Liver (tissue), 9 donors: ENCODE data around the gene NHS. TPM values are rescaled to one million over a fixed set of nuclear protein-coding genes. Genes with fewer than 3 reads are reported as not detected.

Experiments
- DNase-seq: peaks from one replicate; pipeline ENCODE4 v3.0.0-alpha.2; 2017; ENCODE audit warnings: low spot score
- H3K27ac ChIP-seq, 2 donors: one replicate each; pipeline ENCODE4 v1.7.0; 2013; ENCODE audit warnings: inconsistent platforms in 2 of 2, low read length in 2 of 2, control low read depth in 1 of 2, low read depth in 1 of 2, mild to moderate bottlenecking in 1 of 2
- H3K27me3 ChIP-seq, 4 donors: one replicate each; pipeline versions ENCODE4 v1.6.1 to v1.7.0; 2013; ENCODE audit warnings: low read length in 3 of 4, inconsistent platforms in 1 of 4, mild to moderate bottlenecking in 1 of 4, moderate library complexity in 1 of 4; ENCODE audit not compliant: control insufficient read depth in 4 of 4, insufficient read depth in 4 of 4
- H3K36me3 ChIP-seq, 4 donors: one replicate each; pipeline versions ENCODE4 v1.6.1 to v1.7.0; 2013; ENCODE audit warnings: low read length in 3 of 4, mild to moderate bottlenecking in 3 of 4, low read depth in 1 of 4, moderate library complexity in 1 of 4; ENCODE audit not compliant: control insufficient read depth in 4 of 4, insufficient read depth in 3 of 4
- H3K4me1 ChIP-seq, 4 donors: one replicate each; pipeline versions ENCODE4 v1.6.1 to v1.7.0; 2013; ENCODE audit warnings: low read length in 3 of 4, mild to moderate bottlenecking in 3 of 4, moderate library complexity in 1 of 4; ENCODE audit not compliant: control insufficient read depth in 4 of 4, insufficient read depth in 4 of 4
- H3K4me3 ChIP-seq, 3 donors: one replicate each; pipeline versions ENCODE4 v1.6.1 to v1.7.0; 2013; ENCODE audit warnings: low read length in 3 of 3, control low read depth in 1 of 3, low read depth in 1 of 3, mild to moderate bottlenecking in 1 of 3
- H3K9ac ChIP-seq, 2 donors: one replicate each; pipeline ENCODE4 v1.7.0; 2013; ENCODE audit warnings: low read length in 2 of 2, mild to moderate bottlenecking in 2 of 2, moderate library complexity in 2 of 2, control low read depth in 1 of 2, low read depth in 1 of 2
- H3K9me3 ChIP-seq, 4 donors: one replicate each; pipeline versions ENCODE4 v1.6.1 to v1.7.0; 2013; ENCODE audit warnings: low read length in 3 of 4; ENCODE audit not compliant: control insufficient read depth in 4 of 4
- ATF3 ChIP-seq: IDR thresholded peaks from 2 replicates; pipeline ENCODE4 v1.6.1; 2016; ENCODE audit warnings: antibody characterized with exemption
- CTCF ChIP-seq: fragments of 150-350 bp; IDR thresholded peaks from 2 replicates; pipeline ENCODE4 v1.5.1; 2017; ENCODE audit warnings: improper control_type of control experiment, low read depth, low read length; ENCODE audit not compliant: missing input control
- EGR1 ChIP-seq, 2 donors: IDR thresholded peaks; 2 replicates each; pipeline ENCODE4 v1.6.1; 2016 to 2018; ENCODE audit warnings: antibody characterized with exemption in 2 of 2, low read depth in 2 of 2
- FOXA1 ChIP-seq: IDR thresholded peaks from 2 replicates; pipeline ENCODE4 v1.6.1; 2016; ENCODE audit warnings: antibody characterized with exemption
- FOXA2 ChIP-seq: IDR thresholded peaks from 2 replicates; pipeline ENCODE4 v1.6.1; 2016; ENCODE audit warnings: antibody characterized with exemption
- HNF4A ChIP-seq, 2 donors: conservative IDR thresholded peaks; 2 replicates each; pipeline ENCODE4 v1.6.1; 2016; ENCODE audit warnings: antibody characterized with exemption in 2 of 2, mild to moderate bottlenecking in 2 of 2
- JUND ChIP-seq, 2 donors: IDR thresholded peaks; 2 replicates each; pipeline ENCODE4 v1.6.1; 2016; ENCODE audit warnings: antibody characterized with exemption in 2 of 2
- RAD21 ChIP-seq, 2 donors: IDR thresholded peaks; 2 replicates each; pipeline ENCODE4 v1.6.1; 2016; ENCODE audit warnings: antibody characterized with exemption in 2 of 2, mild to moderate bottlenecking in 2 of 2
- REST ChIP-seq: IDR thresholded peaks from 2 replicates; pipeline ENCODE4 v1.6.1; 2016; ENCODE audit warnings: antibody characterized with exemption, mild to moderate bottlenecking
- RXRA ChIP-seq, 2 donors: IDR thresholded peaks; 2 replicates each; pipeline ENCODE4 v1.6.1; 2017 to 2018; ENCODE audit warnings: antibody characterized with exemption in 2 of 2, mild to moderate bottlenecking in 1 of 2
- SP1 ChIP-seq: IDR thresholded peaks from 2 replicates; pipeline ENCODE4 v1.6.1; 2018; ENCODE audit warnings: antibody characterized with exemption, mild to moderate bottlenecking
- TAF1 ChIP-seq: conservative IDR thresholded peaks from 2 replicates; pipeline ENCODE4 v1.6.1; 2016; ENCODE audit warnings: antibody characterized with exemption, mild to moderate bottlenecking
- YY1 ChIP-seq: IDR thresholded peaks from 2 replicates; pipeline ENCODE4 v1.6.1; 2016; ENCODE audit warnings: antibody characterized with exemption, mild to moderate bottlenecking
- WGBS: extraction: QIAGEN DNeasy Blood & Tissue Kit; methylation state at CpG from one replicate; pipeline ENCODE4 v1.1.7; 2013; 5-methylcytosine and 5-hydroxymethylcytosine counted together
- polyA plus RNA-seq, 2 donors: library from polyadenylated mRNA; stranded (reverse) in 1 of 2; unstranded in 1 of 2; fragments of 200-250 nt in 1 of 2; fragments of >200 nt in 1 of 2; fragmentation: Nextera tagmentation in 1 of 2; extraction: Ambion mirVana in 1 of 2; gene quantifications; one replicate each; pipeline versions ENCODE4 v1.2.1 to v1.2.3, GENCODE V29; 2013 to 2015
- total RNA-seq, 2 donors: library from RNA; depleted of rRNA; stranded (reverse); fragments of >200 nt; gene quantifications; one replicate each; pipeline ENCODE4 v1.2.3, GENCODE V29; 2014
- TF ChIP-seq, protein P1 (sequence below): IDR thresholded peaks from 2 replicates; pipeline ENCODE4 v1.6.1; 2016; ENCODE audit warnings: antibody characterized with exemption
- TF ChIP-seq, protein P2 (sequence below): IDR thresholded peaks from 2 replicates; pipeline ENCODE4 v1.6.1; 2016; ENCODE audit warnings: antibody characterized with exemption
- donor health status: healthy.
- donor health status: healthy.
- donor health status: healthy.
- donor health status: healthy.
- donor health status: healthy.

The NHS gene
- total and polyA plus RNA-seq, 4 donors, result 0.03 to 0.17 (median 0.10) TPM

DNA sequence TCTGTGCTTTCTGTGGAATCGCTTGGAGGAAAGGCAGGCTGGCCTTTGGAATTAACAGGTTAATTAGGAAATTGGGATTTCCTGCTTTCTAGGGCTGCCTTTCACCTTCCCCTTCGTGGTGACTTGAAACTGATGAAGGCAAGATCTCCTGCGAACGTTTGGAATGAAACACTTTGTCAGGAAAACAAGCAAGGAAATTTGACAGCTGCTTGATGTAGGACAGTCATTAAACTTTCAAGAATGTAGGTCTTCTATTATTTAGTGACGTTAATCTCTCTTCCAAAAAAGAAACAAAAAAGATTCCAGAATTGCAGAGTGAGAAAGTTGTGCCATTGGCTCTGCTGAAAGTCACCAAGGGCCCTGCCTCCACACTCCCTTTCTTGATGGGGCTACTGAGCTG is 206.6 kb downstream of the NHS start:
- Histone ChIP-seq H3K36me3 (no peaks in the 10 kb centered on the region), H3K9ac (no peak overlapping the region), H3K27me3 (no peaks in the 10 kb centered on the region), H3K4me3 (no peak overlapping the region), H3K9me3 (no peaks in the 10 kb centered on the region), H3K4me1 (no peaks in the 10 kb centered on the region), H3K27ac (no peak overlapping the region)
- 63% methylated on average over 5 of the region's 5 CpGs for WGBS
- DNase-seq, result no peak
- TF ChIP-seq ATF3 (no peak), SP1 (no peak), HNF4A (conservative IDR thresholded peaks at IDR 0.05) (no peak), REST (no peak), TAF1 (no peak), JUND (IDR thresholded peaks at IDR 0.05) (no peak), RXRA (IDR thresholded peaks at IDR 0.05) (no peak), EGR1 (IDR thresholded peaks at IDR 0.05; ENCODE audit: low read depth in 2 of 2) (no peak), CTCF (no peak), YY1 (no peak), FOXA1 (no peak)
- TF ChIP-seq, protein P1, sequence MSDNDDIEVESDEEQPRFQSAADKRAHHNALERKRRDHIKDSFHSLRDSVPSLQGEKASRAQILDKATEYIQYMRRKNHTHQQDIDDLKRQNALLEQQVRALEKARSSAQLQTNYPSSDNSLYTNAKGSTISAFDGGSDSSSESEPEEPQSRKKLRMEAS, result no peak
- TF ChIP-seq, protein P2, sequence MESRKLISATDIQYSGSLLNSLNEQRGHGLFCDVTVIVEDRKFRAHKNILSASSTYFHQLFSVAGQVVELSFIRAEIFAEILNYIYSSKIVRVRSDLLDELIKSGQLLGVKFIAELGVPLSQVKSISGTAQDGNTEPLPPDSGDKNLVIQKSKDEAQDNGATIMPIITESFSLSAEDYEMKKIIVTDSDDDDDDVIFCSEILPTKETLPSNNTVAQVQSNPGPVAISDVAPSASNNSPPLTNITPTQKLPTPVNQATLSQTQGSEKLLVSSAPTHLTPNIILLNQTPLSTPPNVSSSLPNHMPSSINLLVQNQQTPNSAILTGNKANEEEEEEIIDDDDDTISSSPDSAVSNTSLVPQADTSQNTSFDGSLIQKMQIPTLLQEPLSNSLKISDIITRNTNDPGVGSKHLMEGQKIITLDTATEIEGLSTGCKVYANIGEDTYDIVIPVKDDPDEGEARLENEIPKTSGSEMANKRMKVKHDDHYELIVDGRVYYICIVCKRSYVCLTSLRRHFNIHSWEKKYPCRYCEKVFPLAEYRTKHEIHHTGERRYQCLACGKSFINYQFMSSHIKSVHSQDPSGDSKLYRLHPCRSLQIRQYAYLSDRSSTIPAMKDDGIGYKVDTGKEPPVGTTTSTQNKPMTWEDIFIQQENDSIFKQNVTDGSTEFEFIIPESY, result no peak

GRCh38 chrX:17584248-17584681 is 209.3 kb downstream of the NHS start:
- H3K4me3 ChIP-seq, result no peak overlapping the region
- H3K27me3 ChIP-seq, result no peaks in the 10 kb centered on the region
- TF ChIP-seq RAD21 (IDR thresholded peaks at IDR 0.05), result no peak
- TF ChIP-seq, protein P1, result no peak
- no peak for TF ChIP-seq RXRA (IDR thresholded peaks at IDR 0.05)
- TF ChIP-seq JUND (IDR thresholded peaks at IDR 0.05), result no peak
- no peak for TF ChIP-seq YY1
- TF ChIP-seq, protein P2, result no peak
- TF ChIP-seq TAF1, result no peak
- TF ChIP-seq FOXA2, result no peak
- H3K4me1 ChIP-seq, result no peaks in the 10 kb centered on the region
- H3K36me3 ChIP-seq, result no peaks in the 10 kb centered on the region
- 27% methylated on average over 4 of the region's 4 CpGs for WGBS
- H3K27ac ChIP-seq, result no peak overlapping the region
- no peak overlapping the region for H3K9ac ChIP-seq
- DNase-seq, result no peak
- no peaks in the 10 kb centered on the region for H3K9me3 ChIP-seq
